GM12874 (cell line): Measurements from ENCODE around the gene GHRL.

Source experiments
- CTCF ChIP-seq: IDR thresholded peaks from 2 replicates; pipeline ENCODE4 v1.5.1; 2011; ENCODE audit warnings: low read depth, mild to moderate bottlenecking, control low read depth, low read length, moderate library complexity; ENCODE audit not compliant: insufficient read depth

GHRL gene

DNA sequence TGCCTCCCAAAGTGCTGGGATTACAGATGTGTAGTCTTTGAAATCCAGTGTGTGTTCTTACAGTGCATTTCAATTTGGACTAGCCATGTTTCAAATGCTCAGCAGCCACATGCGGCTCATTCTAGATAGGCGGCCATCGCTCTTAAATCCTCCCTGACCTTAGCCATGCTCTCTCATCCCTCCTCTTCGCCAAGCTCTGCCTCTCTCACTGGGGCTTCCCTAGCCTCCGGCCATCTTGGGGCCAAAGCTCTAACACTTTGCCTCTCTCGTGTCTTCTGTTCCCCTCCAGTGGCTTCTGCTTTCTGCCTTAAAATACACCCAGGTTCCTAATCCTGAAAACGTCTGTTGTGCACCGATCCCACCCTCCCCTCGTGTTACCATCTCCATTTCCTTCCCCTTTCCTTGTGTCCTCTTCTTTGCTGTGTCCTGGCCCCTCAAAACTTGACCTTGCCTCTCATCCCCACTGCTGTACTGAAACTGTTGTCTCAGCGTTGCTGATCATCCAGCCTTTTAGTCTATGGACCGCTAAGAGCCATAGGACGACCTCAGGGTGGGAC, 1.4 kb upstream of the GHRL start:
- TF ChIP-seq CTCF, result no peak

DNA sequence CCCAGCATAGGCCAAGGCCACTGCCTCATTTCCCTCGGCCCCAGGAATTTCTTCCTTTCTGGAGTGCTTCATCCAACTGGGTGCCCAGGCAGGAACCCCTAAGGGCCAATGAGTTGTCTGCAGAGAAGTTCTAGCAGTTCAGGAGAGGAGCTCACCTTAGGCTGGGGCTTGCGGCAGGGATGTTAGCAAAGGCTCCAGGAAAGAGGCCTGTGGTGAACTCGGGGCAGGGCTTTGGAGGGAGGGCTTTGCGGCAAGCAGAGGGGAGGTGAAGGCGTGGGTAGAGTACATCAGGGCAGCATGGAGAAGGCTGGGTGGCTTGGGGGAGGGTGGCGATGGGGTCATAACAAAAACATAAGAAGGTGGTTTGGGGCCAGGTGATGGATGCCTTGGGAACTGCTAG, 1.1 kb downstream of the GHRL start:
- TF ChIP-seq CTCF, result no peak

DNA sequence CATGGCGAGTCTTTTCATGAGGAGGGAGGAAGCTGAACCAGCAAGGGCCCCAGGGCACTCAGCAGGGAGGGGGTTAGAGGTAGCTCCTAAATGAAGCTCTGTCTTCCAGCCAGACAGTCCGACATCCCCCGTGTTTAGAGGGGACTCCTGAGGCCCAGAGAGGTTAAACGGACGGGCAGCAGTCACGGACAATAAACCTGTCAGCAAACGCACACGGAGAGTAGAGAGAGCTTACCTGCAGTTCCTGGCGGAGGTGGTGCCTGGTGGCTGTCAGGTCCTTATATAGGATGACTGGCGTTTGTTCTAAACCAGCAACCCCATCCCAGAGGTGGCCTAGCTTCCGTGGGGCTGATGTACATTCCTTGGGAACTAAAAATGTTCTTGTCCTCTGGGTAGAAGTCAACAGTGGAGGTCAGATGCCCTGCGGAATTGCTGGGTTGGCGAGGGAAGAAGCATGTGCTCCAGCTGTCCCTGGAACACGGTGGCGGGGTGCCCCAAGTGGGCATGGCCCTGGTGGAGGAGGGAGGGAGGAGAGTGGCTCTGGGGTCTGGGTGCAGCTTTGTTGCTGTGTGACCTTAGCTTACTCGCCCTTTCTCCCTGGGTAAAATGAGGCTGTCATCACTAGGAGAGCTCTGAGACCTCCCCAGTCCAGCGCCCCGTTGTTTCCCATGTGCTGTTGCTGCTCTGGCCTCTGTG, 2.1 kb downstream of the GHRL start:
- TF ChIP-seq CTCF, result no peak

- no peak for TF ChIP-seq CTCF
Observed at GRCh38 chr3:10289787-10290355, 2.9 kb downstream of the GHRL start.

- TF ChIP-seq CTCF, result no peak
Observed at GRCh38 chr3:10289077-10289476, 3.7 kb downstream of the GHRL start.

DNA sequence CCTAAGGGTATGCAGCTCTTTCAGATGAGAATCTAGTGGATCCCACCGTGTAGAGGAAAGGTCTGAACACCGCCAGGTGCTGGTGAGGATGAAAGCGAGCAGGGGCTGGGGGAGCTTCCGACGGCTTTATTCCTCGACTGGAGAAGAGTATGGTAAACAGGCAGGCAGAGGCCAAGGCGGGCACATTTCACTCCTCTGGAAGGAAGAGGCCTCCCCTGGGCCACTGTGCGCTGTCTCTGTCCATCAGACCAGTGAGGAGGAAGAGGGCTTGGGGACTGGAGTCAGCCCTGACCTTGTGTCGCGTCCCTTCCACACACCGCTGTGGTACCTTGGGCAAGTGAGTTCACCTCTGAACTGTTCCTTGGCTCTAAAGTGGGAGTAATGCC, 4.2 kb downstream of the GHRL start:
- no peak for TF ChIP-seq CTCF

- no peak for TF ChIP-seq CTCF
Observed at GRCh38 chr3:10287936-10288574, 4.7 kb downstream of the GHRL start.
